ENCODE data around the gene UXS1.

The UXS1 gene

GRCh38 chr2:106165029-106165428, 29.1 kb downstream of the UXS1 start:
- TF ChIP-seq CTCF (IDR thresholded peaks at IDR 0.05; ENCODE audit: borderline replicate concordance, extremely low read depth, low read length, poor library complexity, severe bottlenecking) (no peak), EZH2 (IDR thresholded peaks at IDR 0.05; ENCODE audit: borderline replicate concordance, low read depth, low read length, severe bottlenecking) (no peak)
- Histone ChIP-seq H3K4me2 (ENCODE audit: insufficient read depth, low read length) (no peak overlapping the region), H3K4me3 (ENCODE audit: low read depth in 1 of 2, low read length in 2 of 2) (no peak overlapping the region), H3K9me3 (ENCODE audit: insufficient read depth, low read length, severe bottlenecking) (no peaks in the 10 kb centered on the region), H3K36me3 (ENCODE audit: insufficient read depth, low read length) (peaks cover 29% of the 10 kb centered on the region), H4K20me1 (ENCODE audit: insufficient read depth, low read length) (peaks cover 15% of the 10 kb centered on the region), H3K79me2 (ENCODE audit: insufficient read depth, low read length) (peaks cover 76% of the 10 kb centered on the region), H3K27ac (ENCODE audit: low read length) (peak overlapping the region; percentile 57), H3K27me3 (ENCODE audit: insufficient read depth, low read length, poor library complexity) (no peaks in the 10 kb centered on the region), H3K4me1 (ENCODE audit: insufficient read depth, low read length) (peaks cover 65% of the 10 kb centered on the region), H3K9ac (ENCODE audit: low read depth, low read length) (no peak overlapping the region), H2AFZ (ENCODE audit: low read depth, low read length) (no peak overlapping the region)
- DNase-seq = peak; percentile 38
- ATAC-seq (ENCODE audit: insufficient read depth, low read depth) = no peak

DNA sequence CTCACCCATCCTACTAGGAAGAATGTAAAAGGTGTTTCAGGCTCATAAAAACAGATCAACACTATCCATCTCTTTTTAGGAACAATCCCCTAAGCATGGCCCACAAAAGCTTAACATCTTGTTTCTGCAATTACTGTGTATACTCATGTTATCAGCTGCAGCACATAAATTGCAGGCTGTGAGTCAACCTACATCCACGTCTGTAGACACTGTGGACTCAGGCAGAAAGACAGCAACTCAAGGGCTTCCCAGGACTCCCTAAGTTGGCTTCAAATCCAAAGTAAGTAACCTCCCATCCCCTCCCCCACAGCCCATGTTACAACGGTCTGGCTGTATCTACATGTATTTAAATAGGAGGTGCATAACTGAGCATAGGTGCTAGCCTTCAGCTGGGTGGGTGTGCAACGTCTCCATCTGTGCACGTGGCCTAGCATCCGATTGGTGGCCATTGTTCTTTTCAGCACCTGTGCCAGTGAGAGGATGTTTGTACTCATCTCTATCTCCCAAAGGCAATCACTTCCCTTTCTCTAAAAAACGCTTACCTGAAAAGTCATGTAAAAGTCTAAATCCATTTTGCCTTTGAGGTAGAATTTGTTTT, 30.1 kb downstream of the UXS1 start:
- Histone ChIP-seq H3K9me3 (ENCODE audit: insufficient read depth, low read length, severe bottlenecking) (no peaks in the 10 kb centered on the region), H3K27ac (ENCODE audit: low read length) (peak overlapping the region; percentile 57), H3K4me3 (ENCODE audit: low read depth in 1 of 2, low read length in 2 of 2) (no peak overlapping the region), H3K27me3 (ENCODE audit: insufficient read depth, low read length, poor library complexity) (no peaks in the 10 kb centered on the region), H3K79me2 (ENCODE audit: insufficient read depth, low read length) (peaks cover 73% of the 10 kb centered on the region), H3K4me1 (ENCODE audit: insufficient read depth, low read length) (peaks cover 75% of the 10 kb centered on the region), H3K4me2 (ENCODE audit: insufficient read depth, low read length) (no peak overlapping the region), H4K20me1 (ENCODE audit: insufficient read depth, low read length) (peaks cover 11% of the 10 kb centered on the region; the same call in 1 of the 2 replicates), H2AFZ (ENCODE audit: low read depth, low read length) (no peak overlapping the region), H3K9ac (ENCODE audit: low read depth, low read length) (no peak overlapping the region), H3K36me3 (ENCODE audit: insufficient read depth, low read length) (peaks cover 32% of the 10 kb centered on the region)
- no peak for DNase-seq
- ATAC-seq (ENCODE audit: insufficient read depth, low read depth) = no peak
- no peak for TF ChIP-seq EZH2 (IDR thresholded peaks at IDR 0.05; ENCODE audit: borderline replicate concordance, low read depth, low read length, severe bottlenecking)
- no peak for TF ChIP-seq CTCF (IDR thresholded peaks at IDR 0.05; ENCODE audit: borderline replicate concordance, extremely low read depth, low read length, poor library complexity, severe bottlenecking)

- TF ChIP-seq EZH2 (IDR thresholded peaks at IDR 0.05; ENCODE audit: borderline replicate concordance, low read depth, low read length, severe bottlenecking) (no peak), CTCF (IDR thresholded peaks at IDR 0.05; ENCODE audit: borderline replicate concordance, extremely low read depth, low read length, poor library complexity, severe bottlenecking) (no peak)
- Histone ChIP-seq H3K9ac (ENCODE audit: low read depth, low read length) (peak overlapping the region; percentile 69), H3K79me2 (ENCODE audit: insufficient read depth, low read length) (peaks cover 71% of the 10 kb centered on the region), H3K4me1 (ENCODE audit: insufficient read depth, low read length) (peaks cover 84% of the 10 kb centered on the region), H3K4me3 (ENCODE audit: low read depth in 1 of 2, low read length in 2 of 2) (no peak overlapping the region), H3K27me3 (ENCODE audit: insufficient read depth, low read length, poor library complexity) (no peaks in the 10 kb centered on the region), H2AFZ (ENCODE audit: low read depth, low read length) (no peak overlapping the region), H3K4me2 (ENCODE audit: insufficient read depth, low read length) (peak overlapping the region; percentile 68; the same call in 1 of the 2 replicates), H3K36me3 (ENCODE audit: insufficient read depth, low read length) (peaks cover 51% of the 10 kb centered on the region), H4K20me1 (ENCODE audit: insufficient read depth, low read length) (peaks cover 9% of the 10 kb centered on the region; the same call in 1 of the 2 replicates), H3K9me3 (ENCODE audit: insufficient read depth, low read length, severe bottlenecking) (no peaks in the 10 kb centered on the region), H3K27ac (ENCODE audit: low read length) (peak overlapping the region; percentile 96)
- no peak for ATAC-seq (ENCODE audit: insufficient read depth, low read depth)
- DNase-seq = no peak
Observed at GRCh38 chr2:106161938-106162820, 31.9 kb downstream of the UXS1 start.

Data from DND-41 (cell line).